ENCODE data around the gene FKBP4. TPM values are rescaled to one million over a fixed set of nuclear protein-coding genes. Genes with fewer than 3 reads are reported as not detected.

Gene FKBP4
- total RNA-seq, 1 donor from 2014 or later, result 68.7 TPM

- no peak for DNase-seq (ENCODE audit: low read depth)
- H3K27ac ChIP-seq (ENCODE audit: low read depth, low read length), result no peak overlapping the region
- H3K4me3 ChIP-seq (ENCODE audit: insufficient read depth, low read depth, low read length), result peak overlapping the region; percentile 97
- no peaks in the 10 kb centered on the region for H3K27me3 Mint-ChIP-seq (ENCODE audit: low read depth, unreplicated experiment)
- peaks cover 6% of the 10 kb centered on the region for H3K4me1 ChIP-seq (ENCODE audit: insufficient read depth, low read length)
- H3K27me3 ChIP-seq (ENCODE audit: insufficient read depth, low read length), result no peaks in the 10 kb centered on the region
- peaks cover 30% of the 10 kb centered on the region for H3K79me2 ChIP-seq (ENCODE audit: insufficient read depth, low read length)
- peak overlapping the region; percentile 98 for H3K4me3 Mint-ChIP-seq (ENCODE audit: unreplicated experiment)
- peak overlapping the region; percentile 91 for H3K9ac ChIP-seq (ENCODE audit: low read length)
- peaks cover 3% of the 10 kb centered on the region for H3K36me3 ChIP-seq (ENCODE audit: insufficient read depth, low read length)
- TF ChIP-seq, protein P1, sequence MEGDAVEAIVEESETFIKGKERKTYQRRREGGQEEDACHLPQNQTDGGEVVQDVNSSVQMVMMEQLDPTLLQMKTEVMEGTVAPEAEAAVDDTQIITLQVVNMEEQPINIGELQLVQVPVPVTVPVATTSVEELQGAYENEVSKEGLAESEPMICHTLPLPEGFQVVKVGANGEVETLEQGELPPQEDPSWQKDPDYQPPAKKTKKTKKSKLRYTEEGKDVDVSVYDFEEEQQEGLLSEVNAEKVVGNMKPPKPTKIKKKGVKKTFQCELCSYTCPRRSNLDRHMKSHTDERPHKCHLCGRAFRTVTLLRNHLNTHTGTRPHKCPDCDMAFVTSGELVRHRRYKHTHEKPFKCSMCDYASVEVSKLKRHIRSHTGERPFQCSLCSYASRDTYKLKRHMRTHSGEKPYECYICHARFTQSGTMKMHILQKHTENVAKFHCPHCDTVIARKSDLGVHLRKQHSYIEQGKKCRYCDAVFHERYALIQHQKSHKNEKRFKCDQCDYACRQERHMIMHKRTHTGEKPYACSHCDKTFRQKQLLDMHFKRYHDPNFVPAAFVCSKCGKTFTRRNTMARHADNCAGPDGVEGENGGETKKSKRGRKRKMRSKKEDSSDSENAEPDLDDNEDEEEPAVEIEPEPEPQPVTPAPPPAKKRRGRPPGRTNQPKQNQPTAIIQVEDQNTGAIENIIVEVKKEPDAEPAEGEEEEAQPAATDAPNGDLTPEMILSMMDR (IDR thresholded peaks at IDR 0.05; ENCODE audit: insufficient read depth, low read depth, low read length), result no peak
- TF ChIP-seq EZH2 (IDR thresholded peaks at IDR 0.05; ENCODE audit: insufficient read depth, low read length), result no peak
- no peak overlapping the region for H3K27ac Mint-ChIP-seq (ENCODE audit: unreplicated experiment)
- peaks cover 3% of the 10 kb centered on the region for H4K20me1 ChIP-seq (ENCODE audit: insufficient read depth, low read length)
- peaks cover 3% of the 10 kb centered on the region for H3K36me3 Mint-ChIP-seq (ENCODE audit: low read depth, unreplicated experiment)
- no peak overlapping the region for H2AFZ ChIP-seq (ENCODE audit: low read depth, low read length)
- H3K4me1 Mint-ChIP-seq (ENCODE audit: low read depth, unreplicated experiment), result peaks cover 4% of the 10 kb centered on the region
- H3K4me2 ChIP-seq (ENCODE audit: low read length), result peak overlapping the region; percentile 93
- FAIRE-seq, result no peak
- no peaks in the 10 kb centered on the region for H3K9me3 ChIP-seq (ENCODE audit: insufficient read depth, low read depth, low read length)
- H3K9me3 Mint-ChIP-seq (ENCODE audit: unreplicated experiment), result no peaks in the 10 kb centered on the region
Measured at GRCh38 chr12:2811801-2812200, 17.0 kb downstream of the FKBP4 start.

DNA sequence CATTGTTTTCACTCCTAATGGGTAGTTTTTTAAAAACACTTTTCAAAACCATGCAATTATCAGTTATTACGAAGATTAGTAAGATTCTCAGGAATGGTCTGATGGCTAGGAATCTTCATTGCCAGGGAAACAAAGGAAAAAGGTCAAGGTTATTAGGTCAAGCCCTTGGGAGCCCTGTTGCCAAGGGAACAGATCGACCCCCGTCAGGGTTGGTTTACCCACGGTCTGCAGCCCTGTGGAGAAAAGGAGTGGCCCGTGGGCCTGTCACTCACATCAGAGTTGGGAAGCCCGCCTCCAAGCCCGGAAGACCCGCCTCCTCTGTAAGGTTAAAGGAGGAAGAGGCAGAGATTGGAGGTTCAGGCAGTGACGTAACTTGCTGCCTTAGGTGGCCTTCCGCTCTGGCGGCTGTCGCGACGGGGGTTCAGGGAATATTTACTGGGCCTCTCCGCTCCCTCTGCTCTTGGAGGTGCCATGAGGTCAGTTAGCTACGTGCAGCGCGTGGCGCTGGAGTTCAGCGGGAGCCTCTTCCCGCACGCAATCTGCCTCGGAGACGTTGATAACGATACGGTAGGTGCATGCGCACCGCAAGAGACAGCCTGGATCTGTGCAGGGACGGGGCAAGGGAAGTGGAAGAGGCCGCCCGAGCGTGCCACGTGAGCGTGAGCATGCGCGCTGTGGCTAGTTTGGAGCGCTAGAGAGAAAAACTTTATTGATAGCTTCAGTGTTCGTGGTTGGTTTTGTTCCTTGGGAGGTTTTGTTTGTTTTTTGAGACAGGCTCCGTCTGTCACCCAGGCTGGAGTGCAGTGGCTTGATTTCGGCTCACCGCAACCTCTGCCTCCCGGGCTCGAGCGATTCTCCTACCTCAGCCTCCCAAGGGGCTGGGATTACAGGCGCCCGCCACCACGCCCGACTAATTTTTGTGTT lies 17.8 kb downstream of the FKBP4 start, which contains the start of gene ITFG2:
Gene ITFG2, plus strand, starts transcription at position 379 of the 924 bp plus-strand sequence. Its CDS starts 93 bp downstream, at position 472.
- Mint-ChIP-seq H3K27me3 (ENCODE audit: low read depth, unreplicated experiment) (no peaks in the 10 kb centered on the region), H3K27ac (ENCODE audit: unreplicated experiment) (peak within 1 kb of the TSS; percentile 99), H3K4me3 (ENCODE audit: unreplicated experiment) (peak within 1 kb of the TSS; percentile 98), H3K36me3 (ENCODE audit: low read depth, unreplicated experiment) (peaks cover 2% of the 10 kb centered on the region), H3K4me1 (ENCODE audit: low read depth, unreplicated experiment) (peaks cover 4% of the 10 kb centered on the region), H3K9me3 (ENCODE audit: unreplicated experiment) (no peaks in the 10 kb centered on the region)
- peak; percentile 23 for FAIRE-seq
- Histone ChIP-seq H3K9me3 (ENCODE audit: insufficient read depth, low read depth, low read length) (no peaks in the 10 kb centered on the region), H3K27ac (ENCODE audit: low read depth, low read length) (peak within 1 kb of the TSS; percentile 92), H3K4me1 (ENCODE audit: insufficient read depth, low read length) (peaks cover 6% of the 10 kb centered on the region), H2AFZ (ENCODE audit: low read depth, low read length) (peak within 1 kb of the TSS; percentile 98), H3K9ac (ENCODE audit: low read length) (peak within 1 kb of the TSS; percentile 91), H3K36me3 (ENCODE audit: insufficient read depth, low read length) (peaks cover 3% of the 10 kb centered on the region), H3K4me3 (ENCODE audit: insufficient read depth, low read depth, low read length) (peak within 1 kb of the TSS; percentile 97), H3K79me2 (ENCODE audit: insufficient read depth, low read length) (peaks cover 30% of the 10 kb centered on the region), H3K4me2 (ENCODE audit: low read length) (peak within 1 kb of the TSS; percentile 93), H3K27me3 (ENCODE audit: insufficient read depth, low read length) (no peaks in the 10 kb centered on the region), H4K20me1 (ENCODE audit: insufficient read depth, low read length) (peaks cover 3% of the 10 kb centered on the region)
- peak; percentile 97 for DNase-seq (ENCODE audit: low read depth)
- TF ChIP-seq EZH2 (IDR thresholded peaks at IDR 0.05; ENCODE audit: insufficient read depth, low read length), result no peak
- TF ChIP-seq, protein P1 (IDR thresholded peaks at IDR 0.05; ENCODE audit: insufficient read depth, low read depth, low read length), result no peak

All from astrocyte (in vitro differentiated cells and primary cell).